Testis (tissue), 2 donors: ENCODE data around the gene FSTL1.

Experiments
- POLR2A ChIP-seq: fragments of 450-650 bp; IDR thresholded peaks from one replicate; pipeline ENCODE4 v1.6.1; 2017; ENCODE audit warnings: antibody characterized with exemption, mild to moderate bottlenecking, moderate library complexity
- TF ChIP-seq, protein P1 (sequence below), 3 experiments: fragments of 450-650 bp in 2 of 3; fragments of 200-600 bp in 1 of 3; sonication (generic) in 1 of 3; IDR thresholded peaks; one replicate each; pipeline ENCODE4 v1.5.1; 2016 to 2019; ENCODE audit warnings: antibody characterized with exemption in 3 of 3, mild to moderate bottlenecking in 2 of 3, moderate library complexity in 1 of 3

DNA sequence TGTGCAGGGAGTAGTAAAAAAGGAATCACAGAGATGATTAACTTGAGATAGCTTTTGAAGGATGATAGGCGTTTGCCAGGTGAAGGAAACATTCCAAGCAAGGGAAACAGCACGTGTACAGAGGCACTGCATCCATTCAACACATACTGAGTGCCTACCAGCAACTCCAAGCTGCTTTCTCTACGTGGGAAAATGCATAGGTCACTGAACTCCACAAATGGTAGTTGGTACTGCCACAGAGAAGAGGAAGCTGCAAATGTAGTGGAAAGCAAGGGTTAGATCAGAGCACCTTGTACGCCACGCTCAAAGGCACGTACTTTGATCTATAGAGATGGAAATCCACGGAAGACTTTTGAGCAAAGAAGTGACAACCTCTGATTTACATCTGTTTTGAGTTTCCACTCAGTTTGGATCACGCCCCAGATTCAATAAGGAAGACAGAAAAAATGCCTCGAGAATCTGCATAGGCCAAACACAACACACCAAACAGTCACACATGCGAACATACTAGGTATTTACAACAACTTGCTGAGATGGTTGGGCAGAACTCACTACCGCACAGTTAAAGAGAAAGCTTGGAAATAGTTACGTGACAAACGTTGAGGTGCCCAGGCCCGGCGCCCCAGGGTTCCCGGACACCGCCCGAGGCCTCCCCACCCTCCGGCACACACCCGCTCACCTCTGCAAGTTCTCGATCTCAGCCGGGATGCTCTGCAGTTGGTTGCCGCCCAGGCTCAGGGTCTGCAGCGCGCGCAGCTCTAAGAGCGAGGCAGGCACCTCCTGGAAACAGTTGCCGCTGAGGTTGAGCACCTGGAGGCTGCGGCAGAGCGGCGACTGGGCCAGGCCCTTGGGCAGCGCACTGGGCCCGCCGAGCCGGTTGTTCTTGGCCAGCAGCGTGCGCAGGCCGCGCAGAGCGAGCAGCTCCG is 102.5 kb downstream of the FSTL1 start:
- TF ChIP-seq, protein P1, sequence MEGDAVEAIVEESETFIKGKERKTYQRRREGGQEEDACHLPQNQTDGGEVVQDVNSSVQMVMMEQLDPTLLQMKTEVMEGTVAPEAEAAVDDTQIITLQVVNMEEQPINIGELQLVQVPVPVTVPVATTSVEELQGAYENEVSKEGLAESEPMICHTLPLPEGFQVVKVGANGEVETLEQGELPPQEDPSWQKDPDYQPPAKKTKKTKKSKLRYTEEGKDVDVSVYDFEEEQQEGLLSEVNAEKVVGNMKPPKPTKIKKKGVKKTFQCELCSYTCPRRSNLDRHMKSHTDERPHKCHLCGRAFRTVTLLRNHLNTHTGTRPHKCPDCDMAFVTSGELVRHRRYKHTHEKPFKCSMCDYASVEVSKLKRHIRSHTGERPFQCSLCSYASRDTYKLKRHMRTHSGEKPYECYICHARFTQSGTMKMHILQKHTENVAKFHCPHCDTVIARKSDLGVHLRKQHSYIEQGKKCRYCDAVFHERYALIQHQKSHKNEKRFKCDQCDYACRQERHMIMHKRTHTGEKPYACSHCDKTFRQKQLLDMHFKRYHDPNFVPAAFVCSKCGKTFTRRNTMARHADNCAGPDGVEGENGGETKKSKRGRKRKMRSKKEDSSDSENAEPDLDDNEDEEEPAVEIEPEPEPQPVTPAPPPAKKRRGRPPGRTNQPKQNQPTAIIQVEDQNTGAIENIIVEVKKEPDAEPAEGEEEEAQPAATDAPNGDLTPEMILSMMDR (IDR thresholded peaks at IDR 0.05), result no peak
- no peak for TF ChIP-seq POLR2A
